Endometrial microvascular endothelial cells (primary cell): ENCODE measurements around the gene TCF7L2. TPM values are rescaled to one million over a fixed set of nuclear protein-coding genes. Genes with fewer than 3 reads are reported as not detected.

Source experiments
- in situ Hi-C: cut with HindIII; loops from 2 replicates; pipeline ENCODE4 v1.10.0; 2017; ENCODE audit warnings: low sequenced_read_pairs, low pct_unique_long_range_greater_than_20kb; ENCODE audit errors: inconsistent ontology term
- total RNA-seq: library from RNA; depleted of rRNA; stranded (reverse); fragments of >200 nt; gene quantifications from one replicate; pipeline ENCODE4 v1.2.3, GENCODE V29; 2015; ENCODE audit errors: inconsistent ontology term

The TCF7L2 gene
- total RNA-seq, 1 donor from 2014 or later = 3.8 TPM

GRCh38 chr10:113028456-113029440 lies 78.7 kb downstream of the TCF7L2 start:
- in situ Hi-C loops = no loop called here

DNA sequence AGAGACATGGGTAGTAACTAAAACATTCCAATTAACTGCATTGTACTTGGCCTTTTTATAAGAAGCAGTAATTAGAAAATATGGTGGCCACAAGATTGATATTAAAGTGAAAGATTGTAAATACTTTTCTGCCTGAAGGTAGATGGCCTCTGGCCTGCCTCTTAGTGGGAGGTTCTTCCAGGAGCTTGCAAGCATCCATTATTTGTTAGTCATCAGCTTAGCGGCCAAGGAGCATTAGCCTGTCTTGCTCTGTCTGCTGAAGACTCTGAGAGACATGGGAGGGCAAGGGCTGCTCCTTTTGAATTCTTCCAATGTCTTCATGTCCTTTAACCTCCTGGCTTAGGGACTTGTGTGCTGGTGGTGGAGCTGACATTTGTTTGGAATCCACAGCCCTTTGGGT lies 80.4 kb downstream of the TCF7L2 start:
- in situ Hi-C loops = no loop called here

DNA sequence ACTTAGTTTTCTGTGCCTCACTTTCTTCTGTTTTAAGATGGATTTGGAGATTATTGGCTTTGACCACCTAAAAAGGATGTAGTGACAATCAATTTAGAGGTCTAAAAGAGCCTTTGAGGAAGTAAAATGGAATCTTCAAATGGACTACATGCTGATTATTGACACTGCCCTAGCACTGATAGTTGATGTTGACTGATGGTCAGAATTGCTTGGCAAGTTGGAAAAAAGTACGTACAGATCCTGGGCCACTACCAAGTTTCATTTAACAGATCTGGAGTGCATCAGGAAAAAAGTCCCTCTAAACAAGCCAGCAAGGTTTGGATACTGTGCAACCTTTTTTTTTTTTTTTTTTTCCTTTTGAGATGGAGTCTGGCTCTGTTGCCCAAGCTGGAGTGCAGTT lies 81.1 kb downstream of the TCF7L2 start:
- in situ Hi-C loops = no loop called here

- in situ Hi-C loops = no loop called here
Measured at GRCh38 chr10:113033991-113034390, 83.9 kb downstream of the TCF7L2 start.

GRCh38 chr10:113035732-113036312 lies 85.8 kb downstream of the TCF7L2 start:
- in situ Hi-C loops = no loop called here

- in situ Hi-C loops = no loop called here
Measured at GRCh38 chr10:113036619-113037018, 86.6 kb downstream of the TCF7L2 start.

- in situ Hi-C loops = no loop called here
Measured at GRCh38 chr10:113037218-113037617, 87.2 kb downstream of the TCF7L2 start.

- in situ Hi-C loops = no loop called here
Measured at GRCh38 chr10:113038183-113038582, 88.1 kb downstream of the TCF7L2 start.

- in situ Hi-C loops = no loop called here
Measured at GRCh38 chr10:113038985-113039384, 88.9 kb downstream of the TCF7L2 start.

- in situ Hi-C loops = no loop called here
Measured at GRCh38 chr10:113041324-113041723, 91.3 kb downstream of the TCF7L2 start.

- in situ Hi-C loops = no loop called here
Measured at GRCh38 chr10:113041841-113042750, 92.0 kb downstream of the TCF7L2 start.

GRCh38 chr10:113042868-113043267 lies 92.8 kb downstream of the TCF7L2 start:
- in situ Hi-C loops = no loop called here

- in situ Hi-C loops = no loop called here
Measured at GRCh38 chr10:113044016-113044755, 94.1 kb downstream of the TCF7L2 start.

DNA sequence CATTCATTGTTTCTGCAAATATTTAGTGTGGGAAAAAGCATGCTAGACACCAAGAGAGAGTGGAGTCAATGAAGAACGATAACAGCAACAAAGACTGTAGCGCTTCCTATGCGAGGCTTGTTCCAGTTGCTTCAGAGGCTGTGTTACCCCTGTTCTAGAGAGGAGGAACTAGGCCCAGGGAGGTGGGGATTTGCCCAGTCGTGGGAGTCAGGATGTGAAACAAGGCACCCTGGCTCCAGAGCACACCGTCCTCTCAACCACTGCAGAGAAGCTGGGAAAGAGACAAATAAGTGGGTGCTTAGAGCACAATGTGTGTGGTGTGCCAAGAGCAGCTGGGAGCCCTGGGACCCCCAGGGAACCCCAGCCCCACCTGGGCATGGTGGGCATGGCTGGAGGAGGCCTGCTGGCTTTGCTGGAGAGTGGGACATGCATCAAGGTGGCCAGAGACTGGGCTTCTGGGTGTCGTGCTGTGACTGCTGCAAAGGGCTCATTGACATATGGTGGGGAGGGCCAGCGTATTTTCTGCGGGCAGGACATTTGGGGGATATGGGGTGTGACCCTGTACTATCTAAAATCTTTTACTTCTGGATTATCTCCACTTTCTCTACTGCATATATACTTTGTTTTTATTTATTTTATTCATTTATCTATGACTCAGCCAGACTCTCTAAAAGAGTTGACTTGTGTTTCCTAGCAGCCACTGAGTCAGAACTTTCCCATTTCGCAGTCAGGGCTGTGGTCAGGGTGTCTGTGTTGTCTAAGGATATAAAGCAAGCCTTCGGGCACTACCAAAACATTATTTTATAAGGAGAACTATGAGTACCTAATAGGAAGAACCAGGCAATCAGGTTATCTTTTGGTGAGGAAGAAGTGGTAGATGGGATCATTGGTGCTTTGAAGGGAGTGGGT lies 95.4 kb downstream of the TCF7L2 start:
- in situ Hi-C loops = no loop called here

DNA sequence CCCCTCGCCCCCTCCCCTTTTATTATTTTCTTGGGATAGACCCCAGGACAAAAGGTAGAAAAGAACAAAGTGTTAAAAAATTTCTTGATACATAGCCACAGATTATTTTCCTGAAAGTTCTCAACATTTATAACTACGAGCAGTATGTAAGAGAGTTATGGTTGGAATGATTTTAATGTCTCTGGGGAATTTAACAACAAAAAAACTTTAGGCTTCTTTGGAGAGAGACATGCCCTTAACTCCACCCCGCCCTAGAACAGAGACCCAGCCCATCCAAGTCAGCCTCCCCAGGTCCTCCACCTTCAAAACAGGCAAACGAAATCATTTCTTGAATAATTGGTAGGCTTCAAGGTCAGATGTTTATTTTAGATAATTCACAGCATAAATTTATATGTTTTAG lies 97.1 kb downstream of the TCF7L2 start:
- in situ Hi-C loops = no loop called here

DNA sequence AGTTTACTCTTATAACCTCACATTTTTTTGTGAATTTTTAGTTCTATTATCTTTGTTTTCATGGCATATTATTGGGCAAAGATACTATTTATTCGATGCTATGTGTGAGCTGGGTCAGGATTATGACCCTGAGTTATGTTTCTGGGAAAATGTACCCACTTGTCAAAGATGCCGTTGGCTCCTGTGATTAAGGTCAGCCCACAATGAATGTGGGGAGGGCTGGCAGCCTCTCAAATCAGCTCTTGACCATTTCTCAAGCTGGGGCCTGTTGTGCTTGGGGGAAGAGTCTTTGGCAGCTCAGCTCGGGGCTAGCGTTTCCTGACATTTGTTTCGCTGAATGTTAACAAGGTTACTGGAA lies 97.5 kb downstream of the TCF7L2 start:
- in situ Hi-C loops = no loop called here

GRCh38 chr10:113047963-113048781 lies 98.1 kb downstream of the TCF7L2 start:
- in situ Hi-C loops = no loop called here
